HG03575 (cell line): ENCODE results near the gene TCTA.
"Not testable (repeated sequence)": the region's sequence is repeated elsewhere in the genome, so short reads cannot be mapped to it uniquely, and the experiment has no call there.

Experiments
- ATAC-seq: cut with Tn5 transposase; IDR thresholded peaks from one replicate; pipeline ENCODE4 v1.9.1; 2021; ENCODE audit not compliant: unreplicated experiment, insufficient number of reproducible peaks, low FRiP score; ENCODE audit errors: extremely low read depth

TCTA gene, protein sequence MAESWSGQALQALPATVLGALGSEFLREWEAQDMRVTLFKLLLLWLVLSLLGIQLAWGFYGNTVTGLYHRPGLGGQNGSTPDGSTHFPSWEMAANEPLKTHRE

DNA sequence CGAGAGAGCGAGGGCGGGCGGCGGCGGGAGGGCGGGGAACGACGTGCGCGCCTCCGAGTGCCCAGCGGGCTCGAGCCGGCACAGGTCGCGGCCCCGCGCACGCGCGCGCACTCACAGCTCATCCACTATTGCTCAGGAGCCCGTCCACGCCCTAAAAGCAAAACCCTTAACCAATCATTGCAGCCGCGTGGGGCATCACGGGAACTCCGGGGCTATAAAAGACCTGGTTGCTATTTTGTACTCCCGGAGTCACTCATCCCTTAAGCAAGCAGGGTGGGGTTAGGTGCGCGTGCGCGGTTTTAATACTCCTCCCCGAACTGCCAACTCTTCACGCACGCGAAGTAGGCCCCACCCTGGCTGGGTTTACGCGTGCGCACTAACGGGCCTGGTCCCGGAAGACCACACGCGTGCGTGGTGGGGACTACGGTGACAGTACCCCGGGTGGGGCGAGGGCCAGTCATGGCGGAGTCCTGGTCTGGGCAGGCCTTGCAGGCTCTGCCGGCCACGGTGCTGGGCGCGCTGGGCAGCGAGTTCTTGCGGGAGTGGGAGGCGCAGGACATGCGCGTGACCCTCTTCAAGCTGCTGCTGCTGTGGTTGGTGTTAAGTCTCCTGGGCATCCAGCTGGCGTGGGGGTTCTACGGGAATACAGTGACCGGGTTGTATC, at the start of gene TCTA, which contains the start of gene RHOA:
TCTA (plus strand) TSS at position 456 of the 664 bp plus-strand sequence; CDS start at position 460, 4 bp downstream.
RHOA (minus strand) TSS at position 9 of the 664 bp plus-strand sequence. CDS start 36,387 bp downstream, outside the sequence.
- peak; percentile 45 for ATAC-seq

DNA sequence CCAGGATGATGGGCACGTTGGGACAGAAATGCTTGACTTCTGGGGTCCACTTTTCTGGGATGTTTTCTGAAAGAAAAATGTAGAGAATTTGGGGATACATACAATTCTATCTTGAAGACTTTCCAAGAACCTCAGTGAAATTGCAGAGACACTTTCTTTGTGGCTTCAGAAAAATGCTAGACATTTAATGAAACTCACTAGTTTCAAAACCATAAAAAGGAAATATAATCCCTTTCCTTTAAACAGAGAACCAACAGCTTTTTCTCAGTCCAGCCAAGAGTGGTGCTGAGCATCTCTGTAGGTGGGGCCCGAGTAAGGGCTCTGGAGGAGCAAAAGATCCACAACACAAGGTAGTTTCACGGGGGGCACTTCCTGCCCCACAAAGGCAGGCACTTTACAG, 49.7 kb upstream of the TCTA start:
- no peak for ATAC-seq

DNA sequence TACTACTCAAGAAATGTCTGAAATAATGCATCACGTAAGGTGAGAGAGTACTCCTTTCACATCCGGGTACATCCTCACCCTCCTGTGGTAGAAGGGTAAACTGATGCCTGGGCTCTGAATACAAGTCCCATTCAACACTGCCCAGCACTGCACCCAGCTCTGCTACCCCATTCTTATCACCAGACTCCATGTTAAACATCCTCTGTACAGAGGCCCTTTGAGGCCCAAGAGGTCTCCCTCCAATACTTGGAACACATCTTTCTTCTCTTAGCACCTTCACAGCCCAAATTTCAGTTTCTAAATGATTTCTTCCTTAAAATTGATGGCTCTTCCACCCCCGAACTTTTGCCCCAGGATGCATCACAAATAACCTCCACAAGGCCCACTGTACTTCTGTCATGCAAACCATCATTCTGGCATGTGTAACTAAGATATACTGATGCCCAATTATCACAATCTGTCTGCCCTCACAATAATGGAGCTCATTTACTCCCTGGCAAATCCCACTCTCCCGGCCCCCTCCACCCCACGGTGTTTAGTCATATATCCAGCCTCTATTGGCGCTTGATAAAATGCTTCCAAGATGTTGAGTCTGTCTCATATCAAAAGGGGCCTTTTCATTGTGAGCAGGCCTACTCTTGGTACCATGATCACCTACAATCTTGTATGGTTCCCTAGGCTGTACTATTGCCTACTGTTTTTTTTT, 41.5 kb upstream of the TCTA start:
- no peak for ATAC-seq

DNA sequence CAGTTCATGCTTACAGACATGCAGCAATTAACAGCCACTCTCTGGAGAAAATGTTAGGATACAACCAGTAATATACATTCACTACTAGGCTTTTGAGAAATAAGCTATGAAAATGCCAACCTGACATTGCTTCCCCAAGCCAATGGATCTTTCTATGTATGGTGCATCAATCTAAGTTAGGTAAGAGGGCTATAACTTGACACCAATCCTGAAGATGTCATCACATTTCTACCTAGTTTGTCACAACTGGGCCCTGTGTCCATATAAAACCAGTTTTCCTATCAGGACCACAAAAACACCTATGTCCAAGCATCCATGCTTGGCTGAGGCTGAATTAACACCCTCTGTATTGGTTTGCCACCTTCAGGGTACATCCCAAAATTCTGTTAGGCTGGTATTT, 40.3 kb upstream of the TCTA start:
- ATAC-seq, result no peak

DNA sequence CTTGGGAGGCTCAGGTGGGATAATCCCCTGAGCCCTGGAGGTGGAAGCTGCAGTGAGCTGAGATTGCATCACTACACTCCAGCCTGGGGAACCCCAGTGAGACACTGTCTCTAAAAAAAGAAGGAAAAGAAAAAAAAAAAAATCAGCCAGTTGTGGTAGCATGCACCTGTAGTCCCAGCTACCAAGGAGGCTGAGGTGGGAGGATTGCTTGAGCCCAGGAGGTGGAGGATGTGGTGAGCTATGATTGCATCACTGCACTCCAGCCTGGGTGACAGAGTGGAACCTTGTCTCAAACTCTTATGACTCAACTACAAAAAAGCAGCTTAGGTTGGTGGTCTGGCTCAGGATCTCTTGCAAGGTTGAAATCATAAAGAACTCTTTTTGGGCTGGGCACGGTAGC, 34.7 kb upstream of the TCTA start:
- ATAC-seq, result no peak

DNA sequence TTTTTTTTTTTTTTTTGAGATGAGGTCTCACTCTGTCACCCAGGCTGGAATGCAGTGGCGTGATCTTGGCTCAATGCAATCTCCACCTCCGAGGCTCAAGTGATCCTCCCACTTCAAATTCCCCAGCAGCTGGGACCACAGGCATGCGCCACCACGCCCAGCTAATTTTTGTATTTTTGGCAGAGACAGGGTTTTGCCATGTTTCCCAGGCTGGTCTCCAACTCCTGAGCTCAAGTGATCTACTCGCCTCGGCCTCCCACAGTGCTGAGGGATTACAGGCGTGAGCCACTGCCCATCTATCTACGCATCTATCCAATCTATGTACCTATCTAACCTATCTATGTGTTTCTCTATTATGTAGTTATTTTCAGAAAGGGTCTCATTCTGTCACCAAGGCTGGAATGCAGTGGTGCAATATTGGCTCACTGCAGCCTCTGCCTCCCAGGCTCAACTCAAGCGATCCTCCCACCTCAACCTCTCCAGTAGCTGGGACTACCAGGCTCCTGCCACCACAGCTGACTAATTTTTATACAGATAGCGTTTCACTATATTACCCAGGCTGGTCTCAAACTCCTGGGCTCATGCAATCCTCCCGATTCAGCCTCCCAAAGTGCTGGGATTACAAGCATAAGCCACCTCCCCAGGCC, 33.9 kb upstream of the TCTA start:
- ATAC-seq, result no peak

DNA sequence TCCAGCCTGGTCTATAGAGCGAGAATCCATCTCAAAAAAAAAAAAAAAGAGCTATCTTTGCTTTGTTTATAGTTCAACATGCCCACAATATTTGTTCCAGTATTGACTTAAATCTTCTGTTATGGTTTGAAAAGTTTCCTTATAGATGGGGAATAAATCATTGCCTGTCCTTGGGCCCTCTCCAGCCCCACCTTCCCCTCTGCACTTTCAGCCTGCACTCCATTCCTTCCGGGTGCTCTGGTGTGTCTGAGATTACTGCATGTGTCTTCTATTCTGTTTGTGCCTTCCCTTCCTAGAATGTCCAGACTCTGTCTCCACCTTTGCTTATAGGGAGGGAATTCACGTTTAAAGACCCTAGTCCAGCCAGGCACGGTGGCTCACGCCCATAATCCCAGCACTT, 28.8 kb upstream of the TCTA start:
- no peak for ATAC-seq

DNA sequence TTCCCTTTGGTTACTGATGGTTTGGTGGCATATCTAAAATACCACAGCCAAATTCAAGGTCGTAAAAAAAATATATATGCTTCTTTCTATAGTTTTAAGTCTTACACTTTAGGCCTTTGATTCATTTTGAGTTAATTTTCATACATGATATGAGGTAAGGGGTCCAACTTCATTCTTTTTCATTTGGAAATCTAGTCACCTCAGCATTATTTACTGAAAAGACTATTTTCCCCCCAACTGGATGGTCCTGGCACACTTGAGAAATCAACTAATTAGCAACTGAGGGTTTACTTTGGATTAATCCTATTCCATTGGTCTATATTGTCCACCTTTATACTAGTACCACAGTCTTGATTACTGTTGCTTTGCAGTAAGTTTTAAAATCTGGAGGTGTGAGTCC, 26.6 kb upstream of the TCTA start:
- no peak for ATAC-seq

DNA sequence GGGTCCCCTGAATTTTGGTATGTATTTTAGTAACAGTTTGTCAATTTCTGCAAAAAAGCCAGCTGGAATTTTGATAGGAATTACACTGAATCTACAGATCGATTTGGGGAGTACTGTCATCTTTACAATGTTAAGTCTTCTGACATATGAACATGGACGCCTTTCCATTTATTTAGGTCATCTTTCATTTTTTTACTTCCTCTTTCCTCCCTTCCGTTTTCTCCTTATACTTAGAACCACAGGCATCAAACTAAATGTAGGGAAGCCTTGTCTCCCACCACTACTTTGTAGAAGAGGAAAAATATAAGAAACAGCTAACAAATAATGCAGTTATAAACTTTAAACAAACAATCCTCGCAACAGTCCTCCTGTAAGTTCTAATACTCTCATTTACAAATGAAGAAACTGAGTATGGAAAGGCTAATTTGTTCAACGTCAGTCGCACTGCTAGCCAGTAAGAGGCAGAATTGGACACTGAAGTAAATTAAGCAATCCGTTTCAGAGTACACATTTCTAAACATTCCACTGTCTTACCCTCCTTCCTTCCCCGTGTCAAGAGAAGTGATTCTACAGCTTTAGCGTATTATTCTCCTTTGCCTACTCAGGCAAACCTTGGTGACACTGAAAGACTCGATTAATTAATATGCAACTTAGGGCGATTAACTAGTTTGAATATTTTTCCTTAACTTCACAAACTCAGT, 26.0 kb upstream of the TCTA start:
- ATAC-seq, result no peak

DNA sequence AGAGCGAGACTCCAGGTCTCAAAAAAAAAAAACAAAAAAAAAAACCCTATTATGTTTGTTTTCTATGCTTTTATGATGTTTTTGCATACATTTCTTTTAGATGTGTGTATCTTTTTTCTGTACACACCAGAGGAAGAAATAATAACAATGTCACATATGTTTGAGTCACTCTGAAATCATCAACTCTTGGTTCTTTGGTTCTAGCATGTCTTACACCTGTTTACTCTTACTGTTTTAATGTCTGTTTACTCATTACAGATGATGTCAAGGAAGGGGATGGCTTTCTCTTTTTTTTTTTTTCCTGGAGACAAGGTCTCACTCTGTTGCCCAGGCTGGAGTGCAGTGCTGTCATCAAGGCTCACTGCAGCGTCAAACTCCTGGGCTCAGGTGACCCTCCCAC, 24.5 kb upstream of the TCTA start:
- no peak for ATAC-seq

DNA sequence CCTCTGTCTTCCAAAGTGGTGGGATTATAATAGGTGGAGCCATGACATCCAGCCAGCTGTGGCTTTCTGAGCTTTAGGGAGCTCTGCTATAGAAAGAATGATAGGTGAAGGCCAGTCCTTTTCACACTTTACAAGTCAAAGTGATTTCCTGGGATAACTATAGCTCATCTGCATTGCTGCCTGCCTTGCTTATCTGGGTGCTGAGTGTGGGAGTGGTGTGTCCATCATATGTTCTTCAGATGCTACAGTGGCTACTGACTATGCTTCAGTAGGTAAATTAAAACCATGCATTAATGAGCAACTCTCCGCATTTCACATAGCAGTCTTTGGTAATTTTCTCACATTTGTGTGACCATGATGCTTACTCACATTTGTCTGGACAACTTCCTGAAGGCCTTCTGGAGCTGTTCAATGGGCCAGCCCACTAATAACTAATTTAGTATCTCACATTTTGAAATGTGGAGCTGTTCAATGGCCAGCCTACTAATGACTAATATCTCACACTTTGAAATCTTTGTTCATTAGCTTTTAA, 23.9 kb upstream of the TCTA start:
- no peak for ATAC-seq

DNA sequence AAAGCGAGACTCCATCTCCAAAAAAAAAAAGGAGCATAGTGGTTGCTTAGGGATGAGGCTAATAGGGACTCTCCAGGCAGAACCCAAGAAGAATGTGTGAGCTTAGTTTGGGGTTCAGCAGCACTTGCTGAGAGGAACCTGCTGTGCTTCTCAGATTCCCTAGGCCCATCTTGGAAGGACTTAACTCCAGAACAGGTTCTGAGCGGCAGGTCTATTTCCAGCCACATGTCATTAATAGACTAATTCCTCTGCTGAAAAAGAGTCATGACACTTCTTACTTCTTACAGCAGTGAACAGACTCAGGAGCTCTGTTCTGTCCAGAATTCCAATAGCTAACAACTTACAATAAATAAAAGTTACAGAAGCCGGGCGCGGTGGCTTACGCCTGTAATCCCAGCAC, 22.9 kb upstream of the TCTA start:
- no peak for ATAC-seq

DNA sequence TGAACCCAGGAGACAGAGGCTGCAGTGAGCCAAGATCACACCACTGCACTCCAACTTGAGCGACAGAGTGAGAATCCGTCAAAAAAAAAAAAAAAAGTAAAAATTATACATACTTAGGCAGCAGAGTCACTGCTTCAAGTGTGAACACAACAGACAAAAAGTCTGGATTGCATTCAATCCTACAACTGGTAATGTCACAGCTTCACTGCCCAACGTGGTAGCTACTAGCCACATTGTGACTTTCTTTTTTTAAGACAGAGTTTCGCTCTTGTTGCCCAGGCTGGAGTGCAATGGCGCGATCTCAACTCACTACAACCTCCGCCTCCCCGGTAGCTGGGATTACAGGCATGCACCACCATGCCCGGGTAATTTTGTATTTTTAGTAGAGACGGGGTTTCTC, 20.9 kb upstream of the TCTA start:
- not testable (repeated sequence) for ATAC-seq

DNA sequence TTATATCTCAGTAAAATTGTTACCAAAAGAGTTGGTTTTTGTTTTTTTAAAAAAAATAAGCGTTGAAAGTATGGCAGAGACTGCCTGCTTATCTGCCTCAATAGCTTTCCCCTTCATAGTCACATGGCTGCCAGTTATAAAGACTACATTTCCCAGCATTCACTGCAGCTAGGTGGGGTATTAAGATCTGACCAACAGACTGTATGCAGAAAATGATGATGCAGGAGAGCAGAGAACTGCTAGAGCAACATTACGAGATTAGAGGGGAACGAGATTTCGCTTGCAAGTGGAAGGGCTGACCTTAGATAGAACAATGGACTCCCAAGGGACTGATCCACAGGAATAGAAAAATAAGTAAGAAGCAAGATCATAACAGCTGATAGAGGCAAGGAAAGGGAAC, 14.8 kb upstream of the TCTA start:
- ATAC-seq, result no peak

DNA sequence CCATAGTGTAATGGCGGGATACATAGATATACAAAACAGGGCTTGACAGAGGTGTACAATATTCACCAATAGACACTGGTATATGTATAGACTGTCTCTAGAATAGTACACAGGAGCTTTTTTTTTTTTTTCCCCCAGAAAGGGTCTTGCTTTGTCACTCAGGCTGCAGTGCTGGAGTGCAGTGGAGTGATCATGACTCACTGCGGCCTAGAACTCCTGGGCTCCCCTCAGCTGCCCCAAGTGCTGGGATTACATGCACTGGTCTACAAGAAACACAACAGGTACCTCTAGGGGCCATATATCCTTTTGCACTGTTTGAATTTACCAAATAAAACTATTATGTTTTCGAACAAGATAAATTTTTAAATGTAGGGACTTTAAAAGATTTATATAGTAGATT, 12.8 kb upstream of the TCTA start:
- no peak for ATAC-seq

DNA sequence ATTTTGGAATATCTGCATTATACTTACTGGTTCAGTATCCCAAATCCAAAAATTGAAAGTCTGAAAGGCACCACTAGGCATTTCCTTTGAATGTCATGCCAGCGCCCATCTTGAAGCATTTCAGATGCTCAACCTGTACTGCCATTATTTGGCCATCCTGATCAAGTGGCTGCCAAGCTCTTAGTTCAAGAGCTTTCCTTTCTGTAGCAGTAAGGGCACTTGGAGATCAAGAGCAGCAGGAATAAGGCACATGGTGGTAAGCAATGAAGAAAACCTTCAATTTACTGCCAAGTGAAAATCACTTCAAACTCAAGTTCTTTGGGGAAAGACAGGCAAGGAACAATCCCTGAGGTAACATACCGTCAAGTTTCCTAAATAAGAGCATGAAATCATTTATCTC, 10.5 kb upstream of the TCTA start:
- no peak for ATAC-seq

DNA sequence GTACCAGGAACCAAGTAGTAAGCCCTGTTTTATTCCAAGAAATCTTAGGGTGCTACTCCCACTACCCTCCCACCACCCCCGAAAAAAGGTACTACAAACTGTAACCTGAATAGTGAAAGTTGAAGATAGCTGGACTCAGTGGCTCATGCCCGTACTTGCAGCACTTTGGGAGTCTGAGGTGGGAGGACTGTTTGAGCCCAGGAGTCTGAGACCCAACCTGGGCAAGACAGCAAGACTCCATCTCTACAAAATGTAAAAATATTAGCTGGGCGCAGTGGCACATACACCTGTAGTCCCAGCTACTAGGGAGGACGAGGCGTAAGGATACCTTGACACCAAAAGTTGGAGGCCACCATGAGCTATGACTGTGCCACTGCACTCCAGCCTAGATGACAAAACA, 8.3 kb upstream of the TCTA start:
- ATAC-seq, result no peak

DNA sequence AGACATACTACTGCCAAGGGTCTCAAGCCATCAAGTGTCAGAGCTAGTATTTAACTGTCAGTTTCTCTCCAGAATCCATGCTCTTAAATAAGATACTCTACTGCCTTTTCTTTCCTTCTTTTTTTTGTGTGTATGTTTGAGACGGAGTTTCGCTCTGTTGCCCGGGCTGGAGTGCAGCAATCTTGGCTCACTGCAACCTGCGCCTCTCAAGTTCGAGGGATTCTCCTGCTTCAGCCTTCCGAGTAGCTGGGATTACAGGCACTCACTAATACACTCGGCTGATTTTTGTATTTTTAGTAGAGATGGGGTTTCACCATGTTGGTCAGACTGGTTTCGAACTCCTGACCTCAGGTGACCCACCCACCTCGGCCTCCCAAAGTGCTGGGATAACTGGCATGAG, 6.7 kb upstream of the TCTA start:
- ATAC-seq, result not testable (repeated sequence)
